HT-29 (cell line): ENCODE data around the gene RMC1. TPM values are rescaled to one million over a fixed set of nuclear protein-coding genes. Genes with fewer than 3 reads are reported as not detected.
"Not testable (repeated sequence)": the region's sequence is repeated elsewhere in the genome, so short reads cannot be mapped to it uniquely, and the experiment has no call there.

ENCODE experiments used
- DNase-seq: peaks from one replicate; pipeline ENCODE4 v3.0.0-alpha.2; 2015; ENCODE audit warnings: low spot score
- total RNA-seq: library from RNA; depleted of rRNA; stranded (reverse); fragments of >200 nt; shearing (Covaris generic); gene quantifications from 2 replicates; pipeline ENCODE4 v1.2.3, GENCODE V29; 2014; rRNA removed

RMC1 gene
- total RNA-seq: 11.6 and 15.2 TPM in 2 replicates

GRCh38 chr18:23503038-23503962 is at the start of gene RMC1:
Gene RMC1, plus strand, starts transcription at chr18:23503511. Its CDS starts 108 bp downstream, at chr18:23503619.
- DNase-seq: peak; percentile 88

DNA sequence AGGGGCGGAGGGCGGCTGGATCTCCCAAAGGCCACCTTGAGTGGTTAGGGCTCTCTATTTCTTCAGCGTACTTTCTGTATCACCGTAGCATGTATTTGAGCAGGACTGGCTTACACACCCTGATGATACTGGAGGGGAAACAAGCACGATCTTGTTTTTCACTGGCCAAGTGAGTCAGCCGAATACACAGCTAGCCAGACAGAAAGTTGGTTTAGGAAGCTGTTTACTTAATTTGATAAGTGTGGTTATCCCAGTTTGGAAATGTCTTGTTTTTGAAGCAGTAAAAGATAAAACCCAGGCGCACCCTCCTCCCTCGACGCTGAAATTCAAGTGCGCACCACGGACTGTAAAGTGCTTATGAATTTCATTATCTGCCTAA is 49.6 kb upstream of the RMC1 start:
- peak; percentile 43 for DNase-seq

DNA sequence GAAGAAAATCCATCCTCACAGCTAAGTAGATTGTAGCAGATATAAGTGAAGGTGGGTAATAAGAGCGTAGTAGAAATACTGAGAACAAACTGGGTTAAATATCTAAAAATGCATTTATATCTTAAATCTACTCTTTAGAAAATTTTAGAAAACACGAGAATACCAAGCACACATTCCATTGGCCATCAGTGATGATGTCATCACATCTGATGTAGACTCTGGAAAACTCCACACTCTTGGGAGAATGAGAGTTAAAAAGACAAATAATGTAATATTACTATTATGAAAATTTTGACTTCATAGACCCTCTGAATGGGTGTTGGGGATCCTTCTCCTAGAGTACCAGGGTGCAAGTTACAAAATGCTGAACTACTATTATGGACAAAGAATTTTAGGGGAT is 46.5 kb upstream of the RMC1 start:
- DNase-seq: no peak

DNA sequence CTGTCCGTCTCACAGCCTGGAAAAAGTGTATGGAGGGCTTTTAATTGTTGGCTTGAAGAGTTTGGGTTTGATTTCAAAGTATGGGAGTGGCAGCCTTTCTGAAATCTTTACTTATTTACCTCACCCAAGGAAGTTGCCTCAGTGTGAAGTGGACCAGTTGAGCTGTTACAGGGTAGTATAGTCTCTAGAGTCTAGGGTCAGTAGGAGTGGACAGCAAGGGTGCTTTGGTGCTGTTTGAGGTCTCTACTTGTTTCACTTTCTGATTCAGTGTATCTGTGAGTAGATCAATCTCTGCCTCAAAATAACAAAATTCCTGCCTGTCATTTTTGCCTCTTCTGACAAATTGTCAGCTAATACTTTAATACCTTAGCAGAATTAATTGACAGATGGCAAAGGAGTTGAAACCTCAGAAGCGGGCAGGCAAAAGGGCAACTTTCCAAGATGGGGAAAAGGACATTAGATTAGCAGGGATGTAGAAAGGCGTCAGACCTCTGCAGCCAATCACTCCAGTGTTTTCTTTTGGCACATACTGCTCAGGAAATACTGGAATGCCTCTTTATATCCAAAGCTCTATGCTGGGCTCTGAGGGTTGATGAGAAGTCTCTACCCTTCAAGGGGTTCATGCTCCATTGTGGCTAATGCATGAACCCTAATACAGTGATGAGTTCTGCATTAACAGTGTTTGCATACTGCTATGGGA is 44.3 kb upstream of the RMC1 start:
- DNase-seq: no peak

- DNase-seq: no peak
These were observed 43.8 kb upstream of the RMC1 start for GRCh38 chr18:23459530-23459921.

DNA sequence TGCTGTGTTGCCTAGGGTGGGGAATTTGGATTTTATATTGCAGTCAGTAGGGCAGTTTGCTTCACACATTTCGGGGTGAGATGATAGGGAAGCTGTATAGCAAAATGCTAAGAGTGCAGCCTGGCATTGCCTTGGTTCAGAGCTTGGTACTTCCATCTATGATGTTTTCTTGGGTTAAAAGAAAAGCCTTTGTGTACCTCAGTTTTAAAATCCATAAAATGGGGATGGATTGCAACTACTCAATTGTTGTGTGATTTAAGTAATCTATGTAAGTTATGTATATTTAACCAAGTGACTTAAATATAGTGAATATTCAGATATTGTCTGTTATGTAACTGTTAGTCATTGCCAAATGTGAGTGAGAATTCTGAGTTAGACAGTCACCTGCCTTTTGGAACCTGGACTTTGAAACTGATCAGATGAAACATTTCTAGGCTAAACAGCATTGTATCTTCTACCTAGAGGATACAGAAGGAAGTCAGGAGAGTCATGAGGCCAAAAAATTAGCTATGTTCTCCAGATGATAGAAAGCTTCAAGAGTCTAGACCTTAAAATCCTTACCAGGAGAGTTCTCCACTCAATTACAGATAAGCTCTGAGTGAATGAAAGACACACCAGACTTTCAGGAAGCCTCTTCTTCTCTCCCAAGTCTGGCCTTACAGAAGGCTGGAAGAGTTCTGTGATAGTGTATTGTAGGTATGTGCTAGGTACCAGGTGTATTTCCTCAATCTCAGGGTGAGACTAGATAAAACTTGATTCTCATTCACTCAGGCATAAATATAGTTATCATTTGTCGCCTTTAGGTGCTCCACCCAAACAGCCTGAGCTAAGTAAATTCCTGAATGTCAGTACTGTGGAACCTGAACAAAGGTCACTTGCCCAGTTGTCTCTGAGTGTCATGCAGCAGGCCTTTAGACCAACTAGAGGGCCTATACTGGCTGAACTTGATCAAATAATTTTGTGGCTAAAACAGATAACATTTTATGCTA is 42.7 kb upstream of the RMC1 start:
- DNase-seq: peak; percentile 53

GRCh38 chr18:23462876-23463275 is 40.4 kb upstream of the RMC1 start:
- DNase-seq: no peak

DNA sequence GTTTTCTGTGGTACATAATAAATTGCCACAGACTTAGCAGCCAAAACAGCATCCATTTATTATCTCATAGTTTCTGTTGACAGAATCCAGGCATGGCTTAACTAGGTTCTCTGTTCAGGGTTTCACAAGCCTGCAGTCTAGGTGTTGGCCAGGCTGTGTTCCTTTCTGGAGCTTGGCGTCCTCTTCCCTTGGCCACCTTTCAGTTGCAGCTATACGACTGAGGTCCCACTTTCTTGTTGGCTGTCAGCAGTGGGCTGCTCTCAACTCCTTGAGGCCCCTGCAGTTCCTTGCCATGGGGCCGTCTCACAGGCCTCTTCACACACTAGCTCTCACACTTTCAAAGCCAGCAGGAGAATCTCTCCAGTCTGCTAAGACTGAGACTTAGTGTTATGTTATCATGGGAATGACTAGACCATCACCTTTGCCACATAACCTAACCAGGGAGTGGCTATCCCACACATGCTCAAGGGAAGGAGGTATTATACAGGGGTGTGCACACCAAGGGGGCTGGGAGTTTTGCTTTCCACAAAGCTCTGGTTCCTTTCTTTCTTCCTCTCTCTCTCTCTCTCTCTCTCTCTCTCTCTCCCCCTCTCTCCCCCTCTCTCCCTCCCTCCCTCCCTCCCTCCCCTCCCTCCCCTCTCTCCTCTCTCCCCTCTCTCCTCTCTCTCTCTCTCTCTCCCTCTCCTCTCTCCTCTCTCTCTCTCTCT is 34.4 kb upstream of the RMC1 start:
- DNase-seq: no peak

GRCh38 chr18:23470620-23471387 is 32.5 kb upstream of the RMC1 start:
- DNase-seq: no peak

GRCh38 chr18:23471486-23471885 is 31.8 kb upstream of the RMC1 start:
- DNase-seq: no peak

GRCh38 chr18:23479829-23480505 is 23.3 kb upstream of the RMC1 start:
- no peak for DNase-seq

DNA sequence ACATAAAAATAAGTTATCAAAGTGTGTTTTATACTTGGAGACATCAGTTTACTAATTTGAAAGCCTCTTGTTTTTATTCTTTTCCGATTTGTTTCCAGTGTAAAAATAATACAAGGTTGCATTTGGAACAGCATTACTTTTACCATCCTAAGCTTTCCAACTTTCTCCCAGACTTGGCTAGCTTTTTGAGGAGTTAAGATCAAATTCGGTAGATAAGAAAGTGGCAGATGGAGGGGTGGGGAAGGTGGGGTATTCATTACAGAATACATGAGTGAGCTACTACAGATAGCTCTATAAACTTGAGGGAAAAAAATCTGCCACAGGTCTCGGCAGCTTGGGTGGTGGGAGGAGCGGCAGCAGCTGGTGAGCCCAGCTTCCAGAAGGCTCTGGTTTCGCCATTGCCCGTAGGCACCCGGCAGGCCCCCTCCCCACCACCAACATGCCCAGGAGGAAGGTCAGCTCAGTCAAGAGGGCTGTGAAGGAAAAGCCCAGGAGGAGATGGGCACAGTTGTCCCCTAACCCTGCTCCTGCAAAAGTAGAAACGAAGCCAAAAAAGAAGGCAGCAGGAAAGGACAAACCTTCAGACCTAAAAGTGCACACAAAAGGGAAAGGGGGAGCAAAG is 18.6 kb upstream of the RMC1 start:
- DNase-seq: no peak

GRCh38 chr18:23485386-23485785 is 17.9 kb upstream of the RMC1 start:
- DNase-seq: no peak

DNA sequence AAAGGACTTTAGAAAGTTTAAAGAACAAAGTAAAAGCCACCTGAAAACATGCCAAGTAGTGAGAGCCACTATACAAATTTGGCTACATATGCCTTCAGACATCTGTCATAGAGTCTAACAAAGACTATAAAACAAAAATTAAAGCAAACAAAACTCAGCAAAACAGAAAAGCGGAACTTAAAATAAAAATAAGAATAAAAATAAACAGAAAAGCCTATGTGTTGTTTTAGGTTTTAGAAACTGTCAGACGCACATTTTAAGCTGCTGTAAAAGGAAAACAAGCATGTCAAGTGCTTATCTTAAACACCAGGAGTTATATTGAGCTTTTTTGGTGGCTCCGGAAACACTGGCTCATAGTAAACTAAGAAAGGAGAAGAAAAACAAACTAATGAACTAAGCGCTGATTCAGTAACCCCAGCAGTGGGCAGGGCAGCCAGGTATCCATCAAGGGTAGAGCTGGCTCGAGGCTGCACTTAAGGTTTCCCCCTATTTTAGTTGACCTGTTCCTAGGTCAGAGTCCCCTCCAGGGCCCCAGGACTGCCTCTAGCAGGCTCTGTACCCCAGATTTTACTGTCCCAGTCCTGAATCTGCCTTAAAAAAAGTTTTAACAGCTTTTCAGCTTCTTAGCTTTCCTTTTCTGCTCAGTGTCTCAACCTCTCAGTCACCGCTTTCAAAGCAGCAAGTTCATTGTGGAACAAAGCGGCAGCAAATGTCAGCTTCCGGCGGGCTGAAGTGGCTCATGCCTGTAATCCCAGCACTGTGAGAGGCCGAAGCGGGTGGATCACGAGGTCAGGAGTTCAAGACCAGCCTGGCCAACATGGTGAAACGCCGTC is 15.4 kb upstream of the RMC1 start:
- DNase-seq: peak; percentile 8

DNA sequence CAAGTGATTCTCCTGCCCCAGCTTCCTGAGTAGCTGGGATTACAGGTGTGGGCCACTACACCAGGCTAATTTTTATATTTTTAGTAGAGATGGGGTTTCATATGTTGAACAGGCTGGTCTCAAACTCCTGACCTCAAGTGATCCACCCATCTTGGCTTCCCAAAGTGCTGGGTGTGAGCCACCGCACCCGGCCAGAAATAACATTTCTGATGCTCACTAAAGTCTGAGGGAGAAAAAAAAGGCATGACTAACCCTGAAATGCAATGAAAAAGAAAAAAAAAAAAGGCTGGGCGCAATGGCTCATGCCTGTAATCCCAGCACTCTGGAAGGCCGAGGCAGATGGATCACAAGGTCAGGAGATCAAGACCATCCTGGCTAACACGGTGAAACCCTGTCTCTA is 13.7 kb upstream of the RMC1 start:
- DNase-seq: not testable (repeated sequence)

GRCh38 chr18:23493654-23494053 is 9.7 kb upstream of the RMC1 start:
- no peak for DNase-seq

- no peak for DNase-seq
These were observed 8.3 kb upstream of the RMC1 start for GRCh38 chr18:23494992-23495391.
